Loucy (cell line): ENCODE results near the gene OR2AG1.

Source experiments
- H2AFZ ChIP-seq: fragments of 200-600 bp; sonication (generic); 2 replicates; pipeline ENCODE4 v1.6.0; 2016; ENCODE audit warnings: antibody characterized with exemption, mild to moderate bottlenecking, low read length, moderate library complexity
- H3F3A ChIP-seq: fragments of 200-600 bp; 2 replicates; pipeline ENCODE4 v1.6.0; 2016; ENCODE audit warnings: antibody characterized with exemption, low read depth, mild to moderate bottlenecking
- H3K27me3 ChIP-seq: fragments of 200-600 bp; sonication (generic); 2 replicates; pipeline ENCODE4 v1.6.1; 2014; ENCODE audit warnings: low read length, mild to moderate bottlenecking; ENCODE audit not compliant: insufficient read depth, poor library complexity, severe bottlenecking
- H3K36me3 ChIP-seq: fragments of 200-600 bp; sonication (generic); 2 replicates; pipeline ENCODE4 v1.6.1; 2016; ENCODE audit warnings: low read length; ENCODE audit not compliant: insufficient read depth
- H3K4me1 ChIP-seq: fragments of 200-600 bp; sonication (generic); 2 replicates; pipeline ENCODE4 v1.5.1; 2014; ENCODE audit warnings: low read length, mild to moderate bottlenecking; ENCODE audit not compliant: insufficient read depth, poor library complexity, severe bottlenecking
- H3K4me2 ChIP-seq: fragments of 200-600 bp; sonication (generic); 2 replicates; pipeline ENCODE4 v1.6.0; 2014; ENCODE audit warnings: antibody characterized with exemption, low read length, low read depth, mild to moderate bottlenecking; ENCODE audit not compliant: poor library complexity, severe bottlenecking
- H3K4me3 ChIP-seq: fragments of 200-600 bp; sonication (generic); 2 replicates; pipeline ENCODE4 v1.5.1; 2014; ENCODE audit warnings: low read length, mild to moderate bottlenecking, mixed read lengths; ENCODE audit not compliant: poor library complexity, severe bottlenecking
- H3K79me2 ChIP-seq: fragments of 200-600 bp; sonication (generic); 2 replicates; pipeline ENCODE4 v1.6.1; 2014; ENCODE audit warnings: low read length; ENCODE audit not compliant: insufficient read depth
- H3K9ac ChIP-seq: fragments of 200-600 bp; sonication (generic); 2 replicates; pipeline ENCODE4 v1.6.0; 2014; ENCODE audit warnings: mild to moderate bottlenecking, low read depth, low read length, moderate library complexity; ENCODE audit not compliant: poor library complexity, severe bottlenecking
- H3K9me2 ChIP-seq: fragments of 200-600 bp; sonication (generic); replicated peaks from 2 replicates; pipeline ENCODE4 v1.6.1; 2016; ENCODE audit warnings: low read depth, low read length, mixed read lengths
- H3K9me3 ChIP-seq: fragments of 200-600 bp; sonication (generic); 2 replicates; pipeline ENCODE4 v1.6.1; 2014; ENCODE audit warnings: mild to moderate bottlenecking, antibody characterized with exemption, low read length, low read depth; ENCODE audit not compliant: insufficient read depth
- H4K20me1 ChIP-seq: fragments of 200-600 bp; sonication (generic); 2 replicates; pipeline ENCODE4 v1.6.0; 2014; ENCODE audit warnings: antibody characterized with exemption, low read length, mild to moderate bottlenecking; ENCODE audit not compliant: insufficient read depth, poor library complexity, severe bottlenecking
- CTCF ChIP-seq: fragments of 200-600 bp; sonication (generic); conservative IDR thresholded peaks from 2 replicates; pipeline ENCODE4 v1.5.1; 2014; ENCODE audit warnings: mild to moderate bottlenecking, antibody characterized with exemption, low read length
- EZH2phosphoT487 ChIP-seq: fragments of 200-600 bp; IDR thresholded peaks from 2 replicates; pipeline ENCODE4 v1.6.1; 2018; ENCODE audit warnings: antibody characterized with exemption, mild to moderate bottlenecking, moderate library complexity, borderline replicate concordance

Gene OR2AG1

GRCh38 chr11:6817694-6818093 is 34.9 kb downstream of the OR2AG1 start:
- Histone ChIP-seq H3K79me2 (no peaks in the 10 kb centered on the region), H3K27me3 (no peaks in the 10 kb centered on the region), H2AFZ (no peak overlapping the region), H3F3A (no peaks in the 10 kb centered on the region), H4K20me1 (no peaks in the 10 kb centered on the region), H3K9me3 (peaks cover 6% of the 10 kb centered on the region; the same call in 1 of the 2 replicates), H3K4me3 (no peak overlapping the region), H3K4me1 (no peaks in the 10 kb centered on the region), H3K4me2 (no peak overlapping the region), H3K9me2 (no peaks in the 10 kb centered on the region), H3K36me3 (no peaks in the 10 kb centered on the region), H3K9ac (no peak overlapping the region)
- no peak for TF ChIP-seq EZH2phosphoT487
- no peak for TF ChIP-seq CTCF

DNA sequence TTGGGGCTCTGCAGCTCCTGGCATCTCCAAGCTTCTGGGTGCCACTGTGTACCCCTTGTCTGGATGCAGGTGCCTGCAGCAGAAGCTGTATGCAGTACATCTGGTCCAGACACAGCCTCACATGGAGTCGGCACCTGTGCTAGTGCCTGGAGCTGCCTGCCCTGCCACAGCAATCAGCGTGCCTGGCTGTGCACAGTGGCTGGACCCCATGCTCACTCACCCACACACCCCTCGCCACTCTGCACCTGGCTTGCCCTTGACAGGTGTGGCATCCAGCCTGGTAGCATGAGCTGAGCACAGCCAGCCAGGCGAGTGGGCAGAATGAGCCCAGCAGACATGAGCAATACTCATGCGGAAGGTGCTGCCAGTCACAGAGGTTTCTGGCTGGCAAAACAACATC is 36.1 kb downstream of the OR2AG1 start:
- H3K4me2 ChIP-seq, result no peak overlapping the region
- no peaks in the 10 kb centered on the region for H3F3A ChIP-seq
- H3K27me3 ChIP-seq, result no peaks in the 10 kb centered on the region
- H3K79me2 ChIP-seq, result no peaks in the 10 kb centered on the region
- H3K9me2 ChIP-seq, result no peaks in the 10 kb centered on the region
- H2AFZ ChIP-seq, result no peak overlapping the region
- no peaks in the 10 kb centered on the region for H4K20me1 ChIP-seq
- H3K4me1 ChIP-seq, result no peaks in the 10 kb centered on the region
- peaks cover 6% of the 10 kb centered on the region; the same call in 1 of the 2 replicates for H3K9me3 ChIP-seq
- TF ChIP-seq CTCF, result no peak
- TF ChIP-seq EZH2phosphoT487, result no peak
- H3K9ac ChIP-seq, result no peak overlapping the region
- H3K36me3 ChIP-seq, result no peaks in the 10 kb centered on the region
- H3K4me3 ChIP-seq, result no peak overlapping the region

DNA sequence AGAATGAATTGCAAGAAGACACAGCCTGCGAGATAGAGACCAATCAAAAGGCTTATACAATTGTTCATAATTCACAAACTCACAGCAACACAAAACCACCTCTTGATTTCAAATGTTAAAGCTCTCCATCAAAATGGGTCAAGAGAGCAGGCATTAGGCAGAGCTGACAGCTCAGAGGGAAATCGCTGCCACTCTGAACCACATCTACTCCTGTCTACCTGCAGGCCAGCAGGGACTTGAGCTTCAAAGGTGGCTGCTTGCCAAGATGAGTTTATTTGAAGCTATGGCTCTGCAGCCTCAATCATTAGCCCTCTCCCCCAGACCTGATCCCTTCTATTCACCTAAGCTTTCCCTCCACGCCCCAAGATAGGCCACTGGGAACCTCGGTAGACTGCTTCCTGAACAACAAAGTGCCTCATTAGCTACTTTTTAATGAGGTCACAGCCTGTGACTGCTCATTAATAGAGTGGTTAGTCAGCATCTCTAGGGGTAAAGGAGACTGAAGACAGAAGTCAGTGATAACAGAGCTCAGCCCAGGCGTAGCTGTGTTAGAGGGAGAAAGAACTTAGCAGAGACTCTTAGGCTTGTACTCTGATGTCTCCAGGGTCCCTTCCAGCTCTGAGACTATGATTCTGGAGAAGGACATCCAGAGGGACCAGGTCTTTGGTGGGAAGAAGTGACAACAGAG is 41.5 kb downstream of the OR2AG1 start:
- H3K4me2 ChIP-seq, result no peak overlapping the region
- no peak overlapping the region for H3K9ac ChIP-seq
- H3K27me3 ChIP-seq, result no peaks in the 10 kb centered on the region
- no peaks in the 10 kb centered on the region for H3K9me2 ChIP-seq
- H3K9me3 ChIP-seq, result no peaks in the 10 kb centered on the region
- no peaks in the 10 kb centered on the region for H4K20me1 ChIP-seq
- H3K36me3 ChIP-seq, result no peaks in the 10 kb centered on the region
- H2AFZ ChIP-seq, result no peak overlapping the region
- no peaks in the 10 kb centered on the region for H3K4me1 ChIP-seq
- no peak overlapping the region for H3K4me3 ChIP-seq
- H3F3A ChIP-seq, result no peaks in the 10 kb centered on the region
- no peak for TF ChIP-seq EZH2phosphoT487
- no peak for TF ChIP-seq CTCF
- no peaks in the 10 kb centered on the region for H3K79me2 ChIP-seq
